OCI-LY7 (cell line): ENCODE results near the gene GNA15. TPM values are rescaled to one million over a fixed set of nuclear protein-coding genes. Genes with fewer than 3 reads are reported as not detected.

Source experiments
- BruUV-seq: library from RNA; stranded (reverse); fragments of 400-500 nt; replicated peaks from 2 replicates; lab custom pipeline; 2021; lab: Mats Ljungman, UMichigan
- CTCF ChIA-PET: fragments of 300-600 bp; sonication (Branson Sonifier 250); formaldehyde crosslinking; loops from one replicate; lab custom pipeline; 2022; ENCODE audit warnings: antibody characterized with exemption; ENCODE audit not compliant: unreplicated experiment; lab: Charles Lee
- POLR2A ChIA-PET: fragments of 300-600 bp; sonication (Branson Sonifier 250); formaldehyde crosslinking; loops from one replicate; lab custom pipeline; 2022; ENCODE audit warnings: antibody characterized with exemption; lab: Charles Lee
- DNase-seq: peaks from one replicate; pipeline ENCODE4 v3.0.0-alpha.2; 2015; ENCODE audit warnings: low spot score
- H2AFZ ChIP-seq: fragments of 200-600 bp; sonication (generic), shearing (Covaris generic); 2 replicates; pipeline ENCODE4 v1.6.1; 2014; ENCODE audit warnings: mild to moderate bottlenecking, antibody characterized with exemption, low read length, moderate library complexity
- H3K27ac ChIP-seq: fragments of 200-600 bp; sonication (generic); 2 replicates; pipeline ENCODE4 v1.5.1; 2014; ENCODE audit warnings: mixed run types, low read depth, mild to moderate bottlenecking, moderate library complexity, low read length, inconsistent platforms; ENCODE audit not compliant: poor library complexity, severe bottlenecking
- H3K36me3 ChIP-seq: fragments of 200-600 bp; sonication (generic); 2 replicates; pipeline ENCODE4 v1.6.1; 2014; ENCODE audit warnings: mild to moderate bottlenecking, antibody characterized with exemption, low read length, moderate library complexity, mixed read lengths; ENCODE audit not compliant: insufficient read depth
- H3K4me1 ChIP-seq: fragments of 200-600 bp; sonication (generic); 2 replicates; pipeline ENCODE4 v1.5.1; 2014; ENCODE audit warnings: mild to moderate bottlenecking, low read length; ENCODE audit not compliant: insufficient read depth, poor library complexity, severe bottlenecking
- H3K4me2 ChIP-seq: fragments of 200-600 bp; sonication (generic); 2 replicates; pipeline ENCODE4 v1.6.1; 2014; ENCODE audit warnings: mild to moderate bottlenecking, low read length
- H3K4me3 ChIP-seq: fragments of 200-600 bp; sonication (generic); 2 replicates; pipeline ENCODE4 v1.5.1; 2014; ENCODE audit warnings: mild to moderate bottlenecking, low read depth, low read length; ENCODE audit not compliant: poor library complexity, severe bottlenecking
- H3K79me2 ChIP-seq: fragments of 200-600 bp; sonication (generic); 2 replicates; pipeline ENCODE4 v1.6.1; 2016; ENCODE audit warnings: low read depth, mild to moderate bottlenecking, low read length, moderate library complexity, mixed read lengths; ENCODE audit not compliant: insufficient read depth
- H3K9me2 ChIP-seq: fragments of 200-600 bp; sonication (generic); 2 replicates; pipeline ENCODE4 v1.6.1; 2016; ENCODE audit warnings: mild to moderate bottlenecking, low read length, mixed read lengths; ENCODE audit not compliant: insufficient read depth
- H3K9me3 ChIP-seq: fragments of 200-600 bp; sonication (generic); 2 replicates; pipeline ENCODE4 v1.6.1; 2014; ENCODE audit warnings: mild to moderate bottlenecking, mixed run types, low read length, mixed read lengths
- H4K20me1 ChIP-seq: fragments of 200-600 bp; sonication (generic); 2 replicates; pipeline ENCODE4 v1.6.1; 2014; ENCODE audit warnings: mild to moderate bottlenecking, antibody characterized with exemption, low read length, moderate library complexity, mixed read lengths; ENCODE audit not compliant: insufficient read depth
- EZH2phosphoT487 ChIP-seq: fragments of 200-600 bp; sonication (generic); IDR thresholded peaks from 2 replicates; pipeline ENCODE4 v1.6.1; 2018; ENCODE audit warnings: low read depth, borderline replicate concordance, mild to moderate bottlenecking, mixed run types, antibody characterized with exemption, low read length, moderate library complexity, mixed read lengths
- intact Hi-C: fragments of 100-400 bp; cut with micrococcal nuclease; formaldehyde crosslinking; loops from one replicate; pipeline ENCODE4 v1.10.0; 2022; ENCODE audit not compliant: unreplicated experiment
- total RNA-seq, 2 experiments: library from RNA; depleted of rRNA in 1 of 2; stranded (reverse); fragments of >200 nt in 1 of 2; shearing (Covaris generic) in 1 of 2; gene quantifications; 2 replicates each; pipeline ENCODE4 v1.2.3, GENCODE V29; 2014 to 2022
- TF ChIP-seq, protein P1 (sequence below): fragments of 200-600 bp; sonication (generic); conservative IDR thresholded peaks from 2 replicates; pipeline ENCODE4 v1.5.1; 2014; ENCODE audit warnings: mild to moderate bottlenecking, antibody characterized with exemption, low read length, moderate library complexity, mixed read lengths

The GNA15 gene
- total RNA-seq, 2 experiments from 2014 or later = not detected

- no peak for DNase-seq
- Histone ChIP-seq H4K20me1 (peaks cover 8% of the 10 kb centered on the region; the same call in 1 of the 2 replicates), H3K79me2 (peaks cover 52% of the 10 kb centered on the region), H3K4me2 (no peak overlapping the region), H3K9me2 (no peaks in the 10 kb centered on the region), H3K9me3 (no peaks in the 10 kb centered on the region), H3K27ac (no peak overlapping the region), H2AFZ (no peak overlapping the region), H3K36me3 (peaks cover 43% of the 10 kb centered on the region), H3K4me3 (no peak overlapping the region), H3K4me1 (peaks cover 11% of the 10 kb centered on the region)
- TF ChIP-seq EZH2phosphoT487 = no peak
- TF ChIP-seq, protein P1, sequence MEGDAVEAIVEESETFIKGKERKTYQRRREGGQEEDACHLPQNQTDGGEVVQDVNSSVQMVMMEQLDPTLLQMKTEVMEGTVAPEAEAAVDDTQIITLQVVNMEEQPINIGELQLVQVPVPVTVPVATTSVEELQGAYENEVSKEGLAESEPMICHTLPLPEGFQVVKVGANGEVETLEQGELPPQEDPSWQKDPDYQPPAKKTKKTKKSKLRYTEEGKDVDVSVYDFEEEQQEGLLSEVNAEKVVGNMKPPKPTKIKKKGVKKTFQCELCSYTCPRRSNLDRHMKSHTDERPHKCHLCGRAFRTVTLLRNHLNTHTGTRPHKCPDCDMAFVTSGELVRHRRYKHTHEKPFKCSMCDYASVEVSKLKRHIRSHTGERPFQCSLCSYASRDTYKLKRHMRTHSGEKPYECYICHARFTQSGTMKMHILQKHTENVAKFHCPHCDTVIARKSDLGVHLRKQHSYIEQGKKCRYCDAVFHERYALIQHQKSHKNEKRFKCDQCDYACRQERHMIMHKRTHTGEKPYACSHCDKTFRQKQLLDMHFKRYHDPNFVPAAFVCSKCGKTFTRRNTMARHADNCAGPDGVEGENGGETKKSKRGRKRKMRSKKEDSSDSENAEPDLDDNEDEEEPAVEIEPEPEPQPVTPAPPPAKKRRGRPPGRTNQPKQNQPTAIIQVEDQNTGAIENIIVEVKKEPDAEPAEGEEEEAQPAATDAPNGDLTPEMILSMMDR = no peak
- ChIA-PET CTCF (no interaction called here), POLR2A (no interaction called here)
- no TSS peak for BruUV-seq
- intact Hi-C loops = no loop called here
These were observed 54.1 kb downstream of the GNA15 start for GRCh38 chr19:3189702-3190469.

GRCh38 chr19:3190470-3190770 lies 54.6 kb downstream of the GNA15 start:
- H3K27ac ChIP-seq = no peak overlapping the region
- intact Hi-C loops = no loop called here
- H3K4me1 ChIP-seq = peaks cover 10% of the 10 kb centered on the region
- TF ChIP-seq, protein P1 = no peak
- TF ChIP-seq EZH2phosphoT487 = no peak
- H3K36me3 ChIP-seq = peaks cover 43% of the 10 kb centered on the region
- no peak for DNase-seq
- no peaks in the 10 kb centered on the region for H3K9me2 ChIP-seq
- H3K79me2 ChIP-seq = peaks cover 52% of the 10 kb centered on the region
- CTCF ChIA-PET = no interaction called here
- BruUV-seq = no TSS peak
- no peak overlapping the region for H2AFZ ChIP-seq
- no peak overlapping the region for H3K4me2 ChIP-seq
- peaks cover 8% of the 10 kb centered on the region; the same call in 1 of the 2 replicates for H4K20me1 ChIP-seq
- no peaks in the 10 kb centered on the region for H3K9me3 ChIP-seq
- POLR2A ChIA-PET = no interaction called here
- no peak overlapping the region for H3K4me3 ChIP-seq
